ENCODE measurements around the gene EDAR.

EDAR gene

GRCh38 chr2:109001201-109001600, 12.2 kb upstream of the EDAR start:
- DNase-seq (ENCODE audit: low spot score), result no peak

GRCh38 chr2:109000738-109001137, 11.7 kb upstream of the EDAR start:
- DNase-seq (ENCODE audit: low spot score), result no peak

- no peak for DNase-seq (ENCODE audit: low spot score)
Measured at GRCh38 chr2:108998911-108999310, 9.9 kb upstream of the EDAR start.

GRCh38 chr2:108994178-108994577, 5.2 kb upstream of the EDAR start:
- DNase-seq (ENCODE audit: low spot score), result no peak

- no peak for DNase-seq (ENCODE audit: low spot score)
Measured at GRCh38 chr2:108993095-108993937, 4.3 kb upstream of the EDAR start.

GRCh38 chr2:108988076-108988795, 784 bp downstream of the EDAR start:
- no peak for DNase-seq (ENCODE audit: low spot score)

GRCh38 chr2:108986916-108987510, 2.0 kb downstream of the EDAR start:
- DNase-seq (ENCODE audit: low spot score), result no peak

GRCh38 chr2:108983610-108984009, 5.4 kb downstream of the EDAR start:
- DNase-seq (ENCODE audit: low spot score), result no peak

GRCh38 chr2:108983061-108983460, 6.0 kb downstream of the EDAR start:
- DNase-seq (ENCODE audit: low spot score), result no peak

- no peak for DNase-seq (ENCODE audit: low spot score)
Measured at GRCh38 chr2:108982259-108982679, 6.8 kb downstream of the EDAR start.

- no peak for DNase-seq (ENCODE audit: low spot score)
Measured at GRCh38 chr2:108981846-108982245, 7.2 kb downstream of the EDAR start.

- no peak for DNase-seq (ENCODE audit: low spot score)
Measured at GRCh38 chr2:108980076-108980475, 8.9 kb downstream of the EDAR start.

GRCh38 chr2:108979461-108979860, 9.6 kb downstream of the EDAR start:
- DNase-seq (ENCODE audit: low spot score), result no peak

- DNase-seq (ENCODE audit: low spot score), result no peak
Measured at GRCh38 chr2:108978709-108979111, 10.3 kb downstream of the EDAR start.

- DNase-seq (ENCODE audit: low spot score), result no peak
Measured at GRCh38 chr2:108975613-108976435, 13.2 kb downstream of the EDAR start.

- no peak for DNase-seq (ENCODE audit: low spot score)
Measured at GRCh38 chr2:108974674-108975073, 14.3 kb downstream of the EDAR start.

- DNase-seq (ENCODE audit: low spot score), result no peak
Measured at GRCh38 chr2:108972663-108973062, 16.4 kb downstream of the EDAR start.

GRCh38 chr2:108971661-108972566, 17.1 kb downstream of the EDAR start:
- DNase-seq (ENCODE audit: low spot score), result no peak

- DNase-seq (ENCODE audit: low spot score), result no peak
Measured at GRCh38 chr2:108970369-108970768, 18.7 kb downstream of the EDAR start.

GRCh38 chr2:108969856-108970255, 19.2 kb downstream of the EDAR start:
- DNase-seq (ENCODE audit: low spot score), result no peak

- DNase-seq (ENCODE audit: low spot score), result no peak
Measured at GRCh38 chr2:108968619-108969018, 20.4 kb downstream of the EDAR start.

Measured in globus pallidus (tissue), 1 donor.